Measurements from ENCODE around the gene FOXL3.

DNA sequence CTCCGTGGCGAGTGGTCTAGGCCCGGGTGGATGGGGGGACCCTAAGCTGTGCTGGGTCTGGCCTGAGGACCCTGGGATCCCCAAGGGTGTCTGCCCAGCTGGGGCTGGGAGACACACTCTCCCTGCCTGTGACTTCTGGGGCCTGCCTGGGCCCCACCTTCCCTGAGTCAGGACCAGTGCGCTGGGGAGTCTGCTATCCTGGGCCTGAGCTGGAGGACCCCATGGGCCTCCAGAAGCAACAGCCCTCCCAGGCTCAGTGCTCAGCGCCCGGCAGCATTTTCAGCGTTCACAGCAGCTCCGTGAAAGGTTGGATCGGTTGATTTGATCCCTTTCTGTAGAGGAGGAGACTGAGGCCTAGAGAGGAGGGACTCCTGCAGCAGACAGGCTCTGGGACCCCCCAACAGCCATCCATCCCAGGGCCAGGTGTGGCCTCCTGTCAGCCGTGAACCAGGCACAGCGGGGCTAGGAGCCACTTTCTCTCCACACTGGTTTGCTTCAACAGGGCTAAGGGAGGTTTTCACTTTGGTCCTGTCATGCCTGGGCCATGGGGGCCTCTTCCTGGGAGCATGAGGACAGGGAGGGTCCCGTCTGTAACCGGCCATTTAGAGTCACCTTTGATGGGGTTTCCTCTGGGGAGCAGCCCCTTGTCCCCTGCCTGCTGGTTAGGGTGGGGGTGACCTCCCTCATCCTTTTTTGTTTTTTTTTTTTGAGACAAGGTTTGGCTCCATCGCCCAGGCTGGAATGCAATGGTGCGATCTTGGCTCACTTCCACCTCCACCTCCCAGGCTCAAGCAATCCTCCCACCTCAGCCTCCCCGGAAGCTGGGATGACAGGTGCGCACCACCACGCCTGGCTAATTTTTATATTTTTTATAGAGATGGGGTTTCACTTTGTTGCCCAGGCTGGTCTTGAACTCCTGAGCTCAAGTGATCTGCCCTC lies 12.4 kb downstream of the FOXL3 start:
- TF ChIP-seq, protein P1, sequence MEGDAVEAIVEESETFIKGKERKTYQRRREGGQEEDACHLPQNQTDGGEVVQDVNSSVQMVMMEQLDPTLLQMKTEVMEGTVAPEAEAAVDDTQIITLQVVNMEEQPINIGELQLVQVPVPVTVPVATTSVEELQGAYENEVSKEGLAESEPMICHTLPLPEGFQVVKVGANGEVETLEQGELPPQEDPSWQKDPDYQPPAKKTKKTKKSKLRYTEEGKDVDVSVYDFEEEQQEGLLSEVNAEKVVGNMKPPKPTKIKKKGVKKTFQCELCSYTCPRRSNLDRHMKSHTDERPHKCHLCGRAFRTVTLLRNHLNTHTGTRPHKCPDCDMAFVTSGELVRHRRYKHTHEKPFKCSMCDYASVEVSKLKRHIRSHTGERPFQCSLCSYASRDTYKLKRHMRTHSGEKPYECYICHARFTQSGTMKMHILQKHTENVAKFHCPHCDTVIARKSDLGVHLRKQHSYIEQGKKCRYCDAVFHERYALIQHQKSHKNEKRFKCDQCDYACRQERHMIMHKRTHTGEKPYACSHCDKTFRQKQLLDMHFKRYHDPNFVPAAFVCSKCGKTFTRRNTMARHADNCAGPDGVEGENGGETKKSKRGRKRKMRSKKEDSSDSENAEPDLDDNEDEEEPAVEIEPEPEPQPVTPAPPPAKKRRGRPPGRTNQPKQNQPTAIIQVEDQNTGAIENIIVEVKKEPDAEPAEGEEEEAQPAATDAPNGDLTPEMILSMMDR (IDR thresholded peaks at IDR 0.05; ENCODE audit: insufficient read depth, low read length, poor library complexity, severe bottlenecking): no peak
- no peak for TF ChIP-seq EZH2phosphoT487 (conservative IDR thresholded peaks at IDR 0.05; ENCODE audit: low read length)

All from SU-DHL-6 (cell line).